ENCODE data around the gene FBN2.

DNA sequence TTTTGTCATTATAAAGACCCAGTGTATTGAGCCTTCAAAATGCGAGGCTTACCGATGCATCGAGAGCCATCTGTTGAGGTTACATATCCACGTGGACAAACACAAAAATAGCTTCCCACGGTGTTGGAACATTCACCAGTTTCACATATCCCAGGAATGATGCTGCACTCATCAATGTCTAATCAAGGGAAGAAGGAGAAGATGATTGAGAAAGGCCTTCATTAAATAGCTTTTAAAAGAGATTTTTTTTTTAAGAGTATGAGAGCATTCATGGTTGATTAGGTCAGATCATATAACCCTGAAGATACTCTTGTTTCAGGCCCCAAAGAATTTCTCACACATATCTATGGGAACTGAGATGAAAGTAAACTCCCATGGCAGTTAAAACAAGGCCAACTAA is 129.4 kb downstream of the FBN2 start:
- TF ChIP-seq, protein P1, sequence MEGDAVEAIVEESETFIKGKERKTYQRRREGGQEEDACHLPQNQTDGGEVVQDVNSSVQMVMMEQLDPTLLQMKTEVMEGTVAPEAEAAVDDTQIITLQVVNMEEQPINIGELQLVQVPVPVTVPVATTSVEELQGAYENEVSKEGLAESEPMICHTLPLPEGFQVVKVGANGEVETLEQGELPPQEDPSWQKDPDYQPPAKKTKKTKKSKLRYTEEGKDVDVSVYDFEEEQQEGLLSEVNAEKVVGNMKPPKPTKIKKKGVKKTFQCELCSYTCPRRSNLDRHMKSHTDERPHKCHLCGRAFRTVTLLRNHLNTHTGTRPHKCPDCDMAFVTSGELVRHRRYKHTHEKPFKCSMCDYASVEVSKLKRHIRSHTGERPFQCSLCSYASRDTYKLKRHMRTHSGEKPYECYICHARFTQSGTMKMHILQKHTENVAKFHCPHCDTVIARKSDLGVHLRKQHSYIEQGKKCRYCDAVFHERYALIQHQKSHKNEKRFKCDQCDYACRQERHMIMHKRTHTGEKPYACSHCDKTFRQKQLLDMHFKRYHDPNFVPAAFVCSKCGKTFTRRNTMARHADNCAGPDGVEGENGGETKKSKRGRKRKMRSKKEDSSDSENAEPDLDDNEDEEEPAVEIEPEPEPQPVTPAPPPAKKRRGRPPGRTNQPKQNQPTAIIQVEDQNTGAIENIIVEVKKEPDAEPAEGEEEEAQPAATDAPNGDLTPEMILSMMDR (conservative IDR thresholded peaks at IDR 0.05 in 1 of 2, IDR thresholded peaks at IDR 0.05 in 1 of 2; ENCODE audit: low read depth in 1 of 2, low read length in 2 of 2): no peak
- TF ChIP-seq EZH2 (IDR thresholded peaks at IDR 0.05; ENCODE audit: low read length, missing control alignments): no peak

All from fibroblast of lung (primary cell).